GM19463 (cell line): ENCODE measurements around the gene ZNF839.

Experiments used
- ATAC-seq: cut with Tn5 transposase; IDR thresholded peaks from one replicate; pipeline ENCODE4 v1.9.1; 2021; ENCODE audit warnings: mild to moderate bottlenecking, moderate library complexity; ENCODE audit not compliant: unreplicated experiment

ZNF839 gene

GRCh38 chr14:102371361-102371760 lies 51.8 kb downstream of the ZNF839 start:
- no peak for ATAC-seq

GRCh38 chr14:102373110-102373509 lies 53.6 kb downstream of the ZNF839 start:
- no peak for ATAC-seq

- ATAC-seq = no peak
Measured at GRCh38 chr14:102374264-102374663, 54.7 kb downstream of the ZNF839 start.

- ATAC-seq = no peak
Measured at GRCh38 chr14:102375119-102375518, 55.6 kb downstream of the ZNF839 start.

GRCh38 chr14:102377696-102378095 lies 58.1 kb downstream of the ZNF839 start:
- ATAC-seq = no peak

GRCh38 chr14:102378830-102379229 lies 59.3 kb downstream of the ZNF839 start:
- ATAC-seq = no peak

GRCh38 chr14:102387086-102387485 lies 67.5 kb downstream of the ZNF839 start:
- no peak for ATAC-seq

- ATAC-seq = no peak
Measured at GRCh38 chr14:102389246-102389645, 69.7 kb downstream of the ZNF839 start.

GRCh38 chr14:102390064-102390855 lies 70.7 kb downstream of the ZNF839 start:
- ATAC-seq = no peak
